ENCODE data around the gene MCC. TPM values are rescaled to one million over a fixed set of nuclear protein-coding genes. Genes with fewer than 3 reads are reported as not detected.

MCC gene
- total RNA-seq, 4 donors from 2014 or later = 17.0 to 24.8 (median 21.0) TPM

GRCh38 chr5:113397046-113397445 is 91.2 kb downstream of the MCC start:
- TF ChIP-seq CTCF (IDR thresholded peaks at IDR 0.05) (no peak), EP300 (IDR thresholded peaks at IDR 0.05) (no peak), POLR2A (IDR thresholded peaks at IDR 0.05; ENCODE audit: low read depth) (no peak), POLR2AphosphoS5 (IDR thresholded peaks at IDR 0.05) (no peak)
- H3K27me3 ChIP-seq = no peaks in the 10 kb centered on the region
- H3K4me3 ChIP-seq = no peak overlapping the region
- intact Hi-C loops (cut with DNase I) = no loop called here
- no peak overlapping the region for H3K27ac ChIP-seq (replicated peaks in 1 of 4)
- no peaks in the 10 kb centered on the region for H3K9me3 ChIP-seq
- no peaks in the 10 kb centered on the region for H3K36me3 ChIP-seq
- 85% methylated on average over 3 of the region's 3 CpGs for WGBS
- no peak for DNase-seq (ENCODE audit: extremely low spot score)
- no peaks in the 10 kb centered on the region for H3K4me1 ChIP-seq

GRCh38 chr5:113394658-113395057 is 93.6 kb downstream of the MCC start:
- WGBS = 89% methylated on average over 2 of the region's 2 CpGs
- H3K27me3 ChIP-seq = no peaks in the 10 kb centered on the region
- TF ChIP-seq EP300 (IDR thresholded peaks at IDR 0.05) (no peak), CTCF (IDR thresholded peaks at IDR 0.05) (no peak), POLR2A (IDR thresholded peaks at IDR 0.05; ENCODE audit: low read depth) (no peak), POLR2AphosphoS5 (IDR thresholded peaks at IDR 0.05) (no peak)
- H3K27ac ChIP-seq (replicated peaks in 1 of 4) = no peak overlapping the region
- H3K36me3 ChIP-seq = no peaks in the 10 kb centered on the region
- intact Hi-C loops (cut with DNase I) = no loop called here
- H3K9me3 ChIP-seq = no peaks in the 10 kb centered on the region
- H3K4me3 ChIP-seq = no peak overlapping the region
- no peaks in the 10 kb centered on the region for H3K4me1 ChIP-seq
- no peak for DNase-seq (ENCODE audit: extremely low spot score)

GRCh38 chr5:113390224-113390623 is 98.0 kb downstream of the MCC start:
- 78% methylated on average over 1 of the region's 1 CpG for WGBS
- Histone ChIP-seq H3K4me3 (no peak overlapping the region), H3K36me3 (no peaks in the 10 kb centered on the region), H3K27me3 (no peaks in the 10 kb centered on the region), H3K9me3 (no peaks in the 10 kb centered on the region), H3K27ac (replicated peaks in 1 of 4) (no peak overlapping the region), H3K4me1 (no peaks in the 10 kb centered on the region)
- TF ChIP-seq POLR2A (IDR thresholded peaks at IDR 0.05; ENCODE audit: low read depth) (no peak), EP300 (IDR thresholded peaks at IDR 0.05) (no peak), POLR2AphosphoS5 (IDR thresholded peaks at IDR 0.05) (no peak), CTCF (IDR thresholded peaks at IDR 0.05) (no peak)
- no peak for DNase-seq (ENCODE audit: extremely low spot score)
- intact Hi-C loops (cut with DNase I) = no loop called here

GRCh38 chr5:113389116-113389515 is 99.1 kb downstream of the MCC start:
- TF ChIP-seq POLR2AphosphoS5 (IDR thresholded peaks at IDR 0.05) = no peak
- TF ChIP-seq EP300 (IDR thresholded peaks at IDR 0.05) = no peak
- no peak for TF ChIP-seq POLR2A (IDR thresholded peaks at IDR 0.05; ENCODE audit: low read depth)
- no peak for TF ChIP-seq CTCF (IDR thresholded peaks at IDR 0.05)
- H3K36me3 ChIP-seq = no peaks in the 10 kb centered on the region
- WGBS = 93% methylated on average over 4 of the region's 4 CpGs
- no peaks in the 10 kb centered on the region for H3K9me3 ChIP-seq
- no peak overlapping the region for H3K4me3 ChIP-seq
- H3K27ac ChIP-seq (replicated peaks in 1 of 4) = no peak overlapping the region
- no peak for DNase-seq (ENCODE audit: extremely low spot score)
- H3K4me1 ChIP-seq = no peaks in the 10 kb centered on the region
- intact Hi-C loops (cut with DNase I) = no loop called here
- no peaks in the 10 kb centered on the region for H3K27me3 ChIP-seq

GRCh38 chr5:113387844-113388243 is 100.4 kb downstream of the MCC start:
- no peak for DNase-seq (ENCODE audit: extremely low spot score)
- no peaks in the 10 kb centered on the region for H3K36me3 ChIP-seq
- H3K9me3 ChIP-seq = no peaks in the 10 kb centered on the region
- H3K4me3 ChIP-seq = no peak overlapping the region
- TF ChIP-seq EP300 (IDR thresholded peaks at IDR 0.05) (no peak), CTCF (IDR thresholded peaks at IDR 0.05) (no peak), POLR2AphosphoS5 (IDR thresholded peaks at IDR 0.05) (no peak), POLR2A (IDR thresholded peaks at IDR 0.05; ENCODE audit: low read depth) (no peak)
- no peak overlapping the region for H3K27ac ChIP-seq (replicated peaks in 1 of 4)
- no peaks in the 10 kb centered on the region for H3K27me3 ChIP-seq
- intact Hi-C loops (cut with DNase I) = no loop called here
- H3K4me1 ChIP-seq = no peaks in the 10 kb centered on the region
- WGBS = 93% methylated on average over 2 of the region's 2 CpGs
